ENCODE results near the gene ATP11B. TPM values are rescaled to one million over a fixed set of nuclear protein-coding genes. Genes with fewer than 3 reads are reported as not detected.
A peak's percentile ranks its signal among the peaks of the same experiment; 100 is the strongest.

The ATP11B gene
- total and polyA plus RNA-seq, 3 donors from 2014 or later: 65.8 to 138 (median 114) TPM

DNA sequence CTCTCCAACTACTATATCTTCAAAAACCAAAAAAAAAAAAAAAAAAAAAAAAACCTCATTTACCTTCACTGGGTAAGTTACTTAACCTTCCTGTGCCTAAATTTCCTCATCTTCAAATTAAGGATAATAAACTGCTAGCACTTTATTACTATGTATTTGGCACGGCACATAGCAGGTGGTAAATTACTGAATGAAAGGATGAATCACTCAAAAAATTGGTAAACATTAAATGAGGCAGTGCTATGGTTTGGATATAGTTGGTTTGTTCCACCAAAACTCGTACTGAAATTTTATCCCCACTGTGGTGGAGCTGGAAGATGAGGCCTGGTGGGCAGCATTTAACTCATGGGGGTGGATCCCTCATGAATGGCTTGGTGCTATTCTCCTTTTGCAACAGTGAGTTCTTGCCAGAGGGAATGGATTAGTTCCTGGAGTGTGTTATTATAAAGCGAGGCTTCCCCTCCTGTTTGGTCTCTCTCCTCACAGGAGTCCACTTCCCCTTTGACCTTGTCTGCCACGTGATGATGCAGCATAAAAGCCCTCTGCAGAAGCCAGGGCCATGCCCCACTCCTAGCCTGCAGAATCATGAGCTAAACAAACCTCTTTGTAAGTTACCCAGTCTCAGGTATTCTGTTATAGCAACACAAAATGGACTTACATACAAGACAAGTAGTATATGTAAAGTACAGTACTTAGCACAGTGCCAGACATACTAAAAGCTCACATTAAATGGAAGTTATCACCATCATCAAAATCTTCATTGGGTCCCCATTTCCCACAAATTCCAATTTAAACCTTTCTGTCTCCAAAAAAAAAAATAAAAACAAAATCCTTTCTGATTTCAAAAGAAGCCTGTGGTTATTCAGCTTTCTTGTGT is 166.4 kb downstream of the ATP11B start:
- no peak overlapping the region for H3K27ac ChIP-seq
- intact Hi-C loops (cut with DNase I; ENCODE audit: low total_unique reads): no loop called here
- no peak for DNase-seq
- 64 to 71% methylated on average over 4 of the region's 4 CpGs for WGBS, 2 donors
- TF ChIP-seq, protein P1, sequence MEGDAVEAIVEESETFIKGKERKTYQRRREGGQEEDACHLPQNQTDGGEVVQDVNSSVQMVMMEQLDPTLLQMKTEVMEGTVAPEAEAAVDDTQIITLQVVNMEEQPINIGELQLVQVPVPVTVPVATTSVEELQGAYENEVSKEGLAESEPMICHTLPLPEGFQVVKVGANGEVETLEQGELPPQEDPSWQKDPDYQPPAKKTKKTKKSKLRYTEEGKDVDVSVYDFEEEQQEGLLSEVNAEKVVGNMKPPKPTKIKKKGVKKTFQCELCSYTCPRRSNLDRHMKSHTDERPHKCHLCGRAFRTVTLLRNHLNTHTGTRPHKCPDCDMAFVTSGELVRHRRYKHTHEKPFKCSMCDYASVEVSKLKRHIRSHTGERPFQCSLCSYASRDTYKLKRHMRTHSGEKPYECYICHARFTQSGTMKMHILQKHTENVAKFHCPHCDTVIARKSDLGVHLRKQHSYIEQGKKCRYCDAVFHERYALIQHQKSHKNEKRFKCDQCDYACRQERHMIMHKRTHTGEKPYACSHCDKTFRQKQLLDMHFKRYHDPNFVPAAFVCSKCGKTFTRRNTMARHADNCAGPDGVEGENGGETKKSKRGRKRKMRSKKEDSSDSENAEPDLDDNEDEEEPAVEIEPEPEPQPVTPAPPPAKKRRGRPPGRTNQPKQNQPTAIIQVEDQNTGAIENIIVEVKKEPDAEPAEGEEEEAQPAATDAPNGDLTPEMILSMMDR (IDR thresholded peaks at IDR 0.05): no peak
- TF ChIP-seq POLR2A (IDR thresholded peaks at IDR 0.05): no peak
- no peaks in the 10 kb centered on the region for H3K9me3 ChIP-seq
- H3K4me1 ChIP-seq: no peaks in the 10 kb centered on the region
- no peaks in the 10 kb centered on the region for H3K27me3 ChIP-seq
- no peak overlapping the region for H3K4me3 ChIP-seq
- H3K36me3 ChIP-seq (ENCODE audit: low read depth, missing control alignments): no peaks in the 10 kb centered on the region

DNA sequence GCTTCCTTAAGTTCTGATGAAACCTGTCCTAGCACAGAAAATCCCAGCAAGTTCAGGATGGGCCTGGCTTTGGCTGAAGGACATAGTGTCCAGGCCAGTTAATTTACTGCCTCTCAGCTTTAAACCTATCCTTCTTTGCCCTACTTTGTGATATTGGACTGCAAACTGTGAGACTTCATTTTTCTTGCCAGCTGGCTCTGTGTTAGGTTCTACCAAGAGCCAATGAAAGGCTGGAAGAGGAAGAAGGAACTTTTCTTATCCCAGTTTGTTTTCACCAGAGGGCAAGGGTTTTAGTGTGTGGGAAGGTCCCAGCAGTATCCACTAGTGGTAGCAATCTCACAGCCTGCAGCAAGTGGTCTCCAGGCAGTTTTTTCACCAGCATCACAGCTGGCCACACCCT is 168.9 kb downstream of the ATP11B start:
- DNase-seq: peak; percentile 40
- H3K27ac ChIP-seq: peak overlapping the region in 1 of 2 donors; percentile 48
- no peaks in the 10 kb centered on the region for H3K27me3 ChIP-seq
- no peak overlapping the region for H3K4me3 ChIP-seq
- H3K36me3 ChIP-seq (ENCODE audit: low read depth, missing control alignments): no peaks in the 10 kb centered on the region
- H3K9me3 ChIP-seq: no peaks in the 10 kb centered on the region
- TF ChIP-seq, protein P1 (IDR thresholded peaks at IDR 0.05): no peak
- TF ChIP-seq POLR2A (IDR thresholded peaks at IDR 0.05): no peak
- H3K4me1 ChIP-seq: no peaks in the 10 kb centered on the region
- intact Hi-C loops (cut with DNase I; ENCODE audit: low total_unique reads): no loop called here

DNA sequence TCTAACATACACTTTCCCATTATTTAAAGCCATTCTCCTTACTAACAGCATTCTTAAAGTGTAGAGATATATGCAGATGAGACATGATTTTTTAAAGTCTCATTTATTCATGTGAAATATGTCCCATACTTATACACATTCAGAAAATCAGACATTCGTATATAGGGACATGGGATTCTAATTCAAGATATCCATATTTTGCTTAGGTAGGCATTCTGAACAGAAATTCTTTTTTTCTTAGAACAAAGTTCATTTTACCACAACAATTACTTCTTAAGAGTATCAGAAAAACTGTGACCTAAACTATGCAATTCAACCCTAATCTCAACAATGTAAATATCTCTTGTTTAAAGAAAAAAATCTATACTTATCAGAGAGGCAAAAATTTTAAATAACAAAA is 170.9 kb downstream of the ATP11B start:
- Histone ChIP-seq H3K4me1 (peaks cover 4% of the 10 kb centered on the region), H3K4me3 (no peak overlapping the region), H3K27ac (no peak overlapping the region), H3K27me3 (no peaks in the 10 kb centered on the region), H3K36me3 (ENCODE audit: low read depth, missing control alignments) (no peaks in the 10 kb centered on the region), H3K9me3 (no peaks in the 10 kb centered on the region)
- no peak for TF ChIP-seq POLR2A (IDR thresholded peaks at IDR 0.05)
- TF ChIP-seq, protein P1 (IDR thresholded peaks at IDR 0.05): no peak
- no peak for DNase-seq
- intact Hi-C loops (cut with DNase I; ENCODE audit: low total_unique reads): no loop called here
- WGBS, 2 donors: 94 to 96% methylated on average over 1 of the region's 1 CpG

DNA sequence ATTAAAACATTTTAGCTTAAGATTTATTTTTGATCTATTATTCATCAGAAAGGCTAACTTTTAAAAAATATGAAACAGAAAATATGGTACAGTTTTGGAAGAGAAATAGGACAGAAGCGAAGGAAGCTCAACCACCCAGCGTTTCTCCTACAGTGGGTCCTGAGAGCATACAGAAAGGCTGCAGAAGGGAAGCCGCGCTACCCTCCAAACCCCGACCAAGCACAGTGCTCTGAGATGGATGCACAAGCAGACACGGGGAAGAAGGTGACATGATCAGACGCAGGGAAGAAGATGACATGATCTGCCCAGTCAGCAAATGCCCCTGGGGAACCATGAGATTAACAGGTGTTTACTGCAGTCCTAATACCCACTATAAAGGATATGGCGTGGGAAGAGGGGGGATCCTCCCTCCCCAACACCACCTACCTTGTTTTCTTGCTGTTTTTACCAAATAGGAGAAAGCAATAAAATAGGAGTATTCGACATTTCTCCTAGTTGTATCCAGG is 172.6 kb downstream of the ATP11B start:
- no peaks in the 10 kb centered on the region for H3K27me3 ChIP-seq
- no peaks in the 10 kb centered on the region for H3K9me3 ChIP-seq
- H3K36me3 ChIP-seq (ENCODE audit: low read depth, missing control alignments): no peaks in the 10 kb centered on the region
- peaks cover 9% of the 10 kb centered on the region for H3K4me1 ChIP-seq
- no peak overlapping the region for H3K4me3 ChIP-seq
- TF ChIP-seq, protein P1 (IDR thresholded peaks at IDR 0.05): no peak
- TF ChIP-seq POLR2A (IDR thresholded peaks at IDR 0.05): no peak
- 82 to 90% methylated on average over 9 of the region's 9 CpGs for WGBS, 2 donors
- intact Hi-C loops (cut with DNase I; ENCODE audit: low total_unique reads): no loop called here
- no peak for DNase-seq
- H3K27ac ChIP-seq: no peak overlapping the region
